Thoracic aorta (tissue), 2 donors: Measurements from ENCODE around the gene BLOC1S4. TPM values are rescaled to one million over a fixed set of nuclear protein-coding genes. Genes with fewer than 3 reads are reported as not detected.
"Not testable (repeated sequence)": the region's sequence is repeated elsewhere in the genome, so short reads cannot be mapped to it uniquely, and the experiment has no call there.

ENCODE experiments used
- ATAC-seq: fragments of 150-250 bp; one replicate; pipeline ENCODE4 v1.8.0; 2017; ENCODE audit warnings: low read depth; ENCODE audit not compliant: insufficient number of reproducible peaks, low FRiP score
- DNase-seq: peaks from one replicate; pipeline ENCODE4 v3.0.0-alpha.2; 2020; ENCODE audit warnings: low spot score
- H3K27ac ChIP-seq, 2 donors: fragments of 200-600 bp; sonication (generic); 1 replicate in 1 of 2; 2 replicates in 1 of 2; pipeline ENCODE4 v1.5.1; 2016; ENCODE audit warnings: mild to moderate bottlenecking in 2 of 2, moderate library complexity in 2 of 2
- H3K27me3 ChIP-seq: fragments of 200-600 bp; sonication (generic); replicated peaks from 2 replicates; pipeline ENCODE4 v1.6.0; 2016; ENCODE audit warnings: mild to moderate bottlenecking; ENCODE audit not compliant: insufficient read depth
- H3K36me3 ChIP-seq: fragments of 200-600 bp; sonication (generic); one replicate; pipeline ENCODE4 v1.5.1; 2016
- H3K4me1 ChIP-seq, 2 donors: fragments of 200-600 bp; sonication (generic); 1 replicate in 1 of 2; 2 replicates in 1 of 2; pipeline versions ENCODE4 v1.5.1 to v1.6.0; 2016; ENCODE audit warnings: low read depth in 2 of 2, mild to moderate bottlenecking in 1 of 2; ENCODE audit not compliant: control insufficient read depth in 1 of 2
- H3K4me3 ChIP-seq: fragments of 200-600 bp; sonication (generic); 2 replicates; pipeline ENCODE4 v1.5.1; 2016; ENCODE audit warnings: mild to moderate bottlenecking
- H3K9me3 ChIP-seq: fragments of 200-600 bp; sonication (generic); 2 replicates; pipeline ENCODE4 v1.5.1; 2016
- total RNA-seq, 2 donors: library from RNA; depleted of rRNA; stranded (reverse); fragments of >200 nt; gene quantifications; one replicate each; pipeline versions ENCODE4 v1.1.0 to v1.2.3, GENCODE V29; 2016
- TF ChIP-seq, protein P1 (sequence below): fragments of 200-600 bp; sonication (generic); IDR thresholded peaks from one replicate; pipeline ENCODE4 v1.5.1; 2019; ENCODE audit warnings: antibody characterized with exemption

The BLOC1S4 gene
- total RNA-seq, 2 donors from 2014 or later = 18.1 to 27.4 TPM

DNA sequence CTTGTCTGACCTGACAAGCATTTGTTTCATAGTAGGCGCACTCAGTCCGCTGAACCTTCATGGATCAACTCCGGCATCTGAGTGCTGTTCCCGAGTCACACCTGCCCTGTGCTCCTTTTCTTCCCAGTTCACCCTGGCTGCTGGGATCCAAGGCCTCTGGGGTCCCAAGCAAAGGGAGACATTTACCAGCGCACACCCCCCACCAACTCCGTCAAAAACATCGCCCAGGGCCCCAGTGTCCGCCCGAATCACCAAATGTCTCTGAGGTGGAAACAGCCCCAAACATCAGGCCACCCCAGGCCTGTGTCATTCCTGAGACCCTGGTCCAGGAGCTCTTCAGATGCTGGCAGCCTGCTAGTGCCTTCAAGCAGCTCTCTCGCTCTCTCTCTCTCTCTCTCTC lies 5.1 kb downstream of the BLOC1S4 start:
- H3K9me3 ChIP-seq = no peaks in the 10 kb centered on the region
- H3K27me3 ChIP-seq = no peaks in the 10 kb centered on the region
- ATAC-seq = no peak
- H3K27ac ChIP-seq = no peak overlapping the region
- no peak for DNase-seq
- H3K4me3 ChIP-seq = no peak overlapping the region
- no peaks in the 10 kb centered on the region for H3K36me3 ChIP-seq
- H3K4me1 ChIP-seq = peaks cover 12 to 15% of the 10 kb centered on the region in 2 donors
- TF ChIP-seq, protein P1, sequence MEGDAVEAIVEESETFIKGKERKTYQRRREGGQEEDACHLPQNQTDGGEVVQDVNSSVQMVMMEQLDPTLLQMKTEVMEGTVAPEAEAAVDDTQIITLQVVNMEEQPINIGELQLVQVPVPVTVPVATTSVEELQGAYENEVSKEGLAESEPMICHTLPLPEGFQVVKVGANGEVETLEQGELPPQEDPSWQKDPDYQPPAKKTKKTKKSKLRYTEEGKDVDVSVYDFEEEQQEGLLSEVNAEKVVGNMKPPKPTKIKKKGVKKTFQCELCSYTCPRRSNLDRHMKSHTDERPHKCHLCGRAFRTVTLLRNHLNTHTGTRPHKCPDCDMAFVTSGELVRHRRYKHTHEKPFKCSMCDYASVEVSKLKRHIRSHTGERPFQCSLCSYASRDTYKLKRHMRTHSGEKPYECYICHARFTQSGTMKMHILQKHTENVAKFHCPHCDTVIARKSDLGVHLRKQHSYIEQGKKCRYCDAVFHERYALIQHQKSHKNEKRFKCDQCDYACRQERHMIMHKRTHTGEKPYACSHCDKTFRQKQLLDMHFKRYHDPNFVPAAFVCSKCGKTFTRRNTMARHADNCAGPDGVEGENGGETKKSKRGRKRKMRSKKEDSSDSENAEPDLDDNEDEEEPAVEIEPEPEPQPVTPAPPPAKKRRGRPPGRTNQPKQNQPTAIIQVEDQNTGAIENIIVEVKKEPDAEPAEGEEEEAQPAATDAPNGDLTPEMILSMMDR = no peak

DNA sequence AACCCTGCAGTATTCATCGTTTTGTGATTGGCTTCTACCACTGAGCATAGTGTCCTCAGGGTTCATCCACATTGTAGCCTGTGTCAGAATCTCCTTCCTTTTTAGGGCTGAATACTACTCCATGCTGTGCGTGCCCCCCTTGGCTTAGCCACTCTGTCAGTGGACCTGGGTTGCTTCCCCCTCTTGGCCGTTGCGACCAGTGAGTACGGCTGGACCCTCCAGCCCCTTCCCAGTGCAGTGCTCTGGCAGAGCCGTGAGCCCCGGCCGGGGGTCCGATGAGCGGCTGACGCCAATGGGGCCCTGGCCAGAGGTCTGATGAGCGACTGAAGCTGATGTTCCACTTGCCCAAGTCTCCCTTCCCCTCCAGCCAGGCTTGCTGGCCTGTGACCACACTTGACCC lies 6.9 kb downstream of the BLOC1S4 start:
- TF ChIP-seq, protein P1 = no peak
- ATAC-seq = no peak
- no peak for DNase-seq

GRCh38 chr4:6723851-6724250 lies 7.9 kb downstream of the BLOC1S4 start:
- ATAC-seq (no peak), DNase-seq (no peak)
- H3K9me3 ChIP-seq = no peaks in the 10 kb centered on the region
- H3K27ac ChIP-seq = no peak overlapping the region
- TF ChIP-seq, protein P1 = no peak
- H3K27me3 ChIP-seq = no peaks in the 10 kb centered on the region
- no peak overlapping the region for H3K4me3 ChIP-seq
- no peaks in the 10 kb centered on the region for H3K36me3 ChIP-seq
- H3K4me1 ChIP-seq = no peaks in the 10 kb centered on the region

More for the DNA sequence above, 6.9 kb downstream of the BLOC1S4 start:
- no peaks in the 10 kb centered on the region for H3K36me3 ChIP-seq
- H3K27me3 ChIP-seq = no peaks in the 10 kb centered on the region
- peaks cover under 1 to 1% of the 10 kb centered on the region in 2 donors for H3K4me1 ChIP-seq
- no peak overlapping the region for H3K27ac ChIP-seq
- H3K9me3 ChIP-seq = no peaks in the 10 kb centered on the region
- no peak overlapping the region for H3K4me3 ChIP-seq

DNA sequence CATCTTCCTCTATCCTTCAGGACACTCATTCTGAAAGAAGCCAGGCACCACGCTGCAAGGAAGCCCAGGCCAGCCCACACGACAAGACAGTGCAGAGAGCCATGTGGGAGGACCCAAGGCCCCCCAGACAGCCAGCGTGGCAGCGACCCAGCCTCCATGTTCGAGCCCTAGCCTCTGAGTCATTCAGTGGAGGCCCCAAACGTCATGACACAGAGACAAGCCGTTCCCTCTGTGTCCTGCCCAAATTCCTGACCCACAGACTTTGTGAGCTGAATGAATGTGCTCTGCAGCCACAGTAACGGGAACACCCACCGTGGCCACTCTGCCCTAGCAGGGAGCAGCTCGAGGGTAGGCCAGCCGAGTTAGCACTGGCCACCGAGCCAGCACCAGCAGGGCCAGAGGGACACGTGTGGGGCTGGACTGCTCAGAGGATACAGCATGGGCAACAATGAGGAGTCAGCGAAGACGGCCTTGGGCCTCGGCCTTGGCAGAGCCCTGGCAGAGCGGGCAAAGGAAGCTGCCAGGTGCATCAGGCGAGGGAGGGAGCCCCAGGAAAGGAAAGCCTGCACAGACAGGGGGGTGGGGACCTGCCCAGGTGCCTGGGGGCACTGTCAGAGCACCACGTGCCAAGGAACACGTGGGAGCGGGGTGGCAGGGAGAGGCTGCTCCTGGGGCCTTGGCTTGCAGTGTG lies 8.6 kb downstream of the BLOC1S4 start:
- Histone ChIP-seq H3K9me3 (no peaks in the 10 kb centered on the region), H3K27ac (no peak overlapping the region), H3K4me3 (no peak overlapping the region), H3K36me3 (no peaks in the 10 kb centered on the region), H3K4me1 (no peaks in the 10 kb centered on the region), H3K27me3 (no peaks in the 10 kb centered on the region)
- DNase-seq (no peak), ATAC-seq (no peak)
- TF ChIP-seq, protein P1 = no peak

DNA sequence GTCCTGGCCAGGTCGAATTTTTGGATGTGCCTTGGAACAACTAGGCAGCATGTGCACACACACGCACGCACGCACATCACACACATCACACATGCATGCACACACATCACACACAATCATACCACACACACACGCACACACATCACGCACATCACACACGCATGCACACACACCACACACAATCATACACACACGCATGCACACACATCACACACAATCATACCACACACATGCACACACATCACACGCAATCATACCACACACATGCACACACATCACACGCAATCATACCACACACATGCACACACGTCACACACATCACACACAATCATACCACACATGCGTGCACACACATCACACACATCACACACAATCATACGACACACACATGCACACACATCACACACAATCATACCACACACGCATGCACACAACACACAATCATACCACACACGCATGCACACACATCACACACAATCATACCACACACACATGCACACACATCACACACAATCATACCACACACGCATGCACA lies 9.5 kb downstream of the BLOC1S4 start:
- DNase-seq, H3K4me1 ChIP-seq, H3K9me3 ChIP-seq, H3K27me3 ChIP-seq, ATAC-seq, H3K36me3 ChIP-seq, H3K27ac ChIP-seq, H3K4me3 ChIP-seq: not testable (repeated sequence)
